Loucy (cell line): ENCODE data around the gene KIF24.

Experiments
- EZH2phosphoT487 ChIP-seq: fragments of 200-600 bp; IDR thresholded peaks from 2 replicates; pipeline ENCODE4 v1.6.1; 2018; ENCODE audit warnings: antibody characterized with exemption, mild to moderate bottlenecking, moderate library complexity, borderline replicate concordance
- TF ChIP-seq, protein P1 (sequence below): fragments of 200-600 bp; sonication (generic); conservative IDR thresholded peaks from 2 replicates; pipeline ENCODE4 v1.5.1; 2014; ENCODE audit warnings: mild to moderate bottlenecking, antibody characterized with exemption, low read length

DNA sequence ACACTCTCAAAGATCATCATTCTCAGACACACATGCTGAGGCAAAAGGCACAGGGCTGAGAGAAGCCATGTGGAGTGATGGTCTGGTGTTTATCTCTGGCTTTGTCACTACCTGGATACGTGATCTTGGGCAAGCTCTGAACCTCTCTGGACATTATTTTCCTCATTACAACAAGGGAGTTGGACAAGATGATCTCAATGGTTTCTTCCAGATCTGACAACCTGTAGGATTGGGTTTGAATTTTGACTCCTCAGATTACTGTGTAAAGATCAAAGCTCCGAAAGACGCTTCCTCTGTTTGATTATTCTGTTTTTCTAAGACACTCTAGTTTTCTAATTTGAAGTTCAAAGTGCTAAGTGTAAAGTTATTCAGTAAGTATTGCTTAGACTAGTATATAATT lies 20.3 kb upstream of the KIF24 start:
- TF ChIP-seq, protein P1, sequence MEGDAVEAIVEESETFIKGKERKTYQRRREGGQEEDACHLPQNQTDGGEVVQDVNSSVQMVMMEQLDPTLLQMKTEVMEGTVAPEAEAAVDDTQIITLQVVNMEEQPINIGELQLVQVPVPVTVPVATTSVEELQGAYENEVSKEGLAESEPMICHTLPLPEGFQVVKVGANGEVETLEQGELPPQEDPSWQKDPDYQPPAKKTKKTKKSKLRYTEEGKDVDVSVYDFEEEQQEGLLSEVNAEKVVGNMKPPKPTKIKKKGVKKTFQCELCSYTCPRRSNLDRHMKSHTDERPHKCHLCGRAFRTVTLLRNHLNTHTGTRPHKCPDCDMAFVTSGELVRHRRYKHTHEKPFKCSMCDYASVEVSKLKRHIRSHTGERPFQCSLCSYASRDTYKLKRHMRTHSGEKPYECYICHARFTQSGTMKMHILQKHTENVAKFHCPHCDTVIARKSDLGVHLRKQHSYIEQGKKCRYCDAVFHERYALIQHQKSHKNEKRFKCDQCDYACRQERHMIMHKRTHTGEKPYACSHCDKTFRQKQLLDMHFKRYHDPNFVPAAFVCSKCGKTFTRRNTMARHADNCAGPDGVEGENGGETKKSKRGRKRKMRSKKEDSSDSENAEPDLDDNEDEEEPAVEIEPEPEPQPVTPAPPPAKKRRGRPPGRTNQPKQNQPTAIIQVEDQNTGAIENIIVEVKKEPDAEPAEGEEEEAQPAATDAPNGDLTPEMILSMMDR, result no peak
- TF ChIP-seq EZH2phosphoT487, result no peak
